Fibroblast of lung (primary cell): Measurements from ENCODE around the gene STX8. TPM values are rescaled to one million over a fixed set of nuclear protein-coding genes. Genes with fewer than 3 reads are reported as not detected.

Source experiments
- DNase-seq, 2 donors: peaks; one replicate each; pipeline versions ENCODE4 v3.0.0 to v3.0.0-alpha.2; 2010; ENCODE audit warnings: low read depth in 2 of 2
- H2AFZ ChIP-seq: 2 replicates; pipeline ENCODE4 v1.5.1; 2012; ENCODE audit warnings: low read length, control low read depth, inconsistent platforms
- H3K27ac ChIP-seq: 2 replicates; pipeline ENCODE4 v1.5.1; 2011; ENCODE audit warnings: low read length, control low read depth; ENCODE audit not compliant: insufficient read depth
- H3K27me3 ChIP-seq: 2 replicates; pipeline ENCODE4 v1.5.1; 2011; ENCODE audit warnings: mild to moderate bottlenecking, low read length; ENCODE audit not compliant: control insufficient read depth, insufficient read depth
- H3K36me3 ChIP-seq: 2 replicates; pipeline ENCODE4 v1.5.1; 2011; ENCODE audit warnings: low read length; ENCODE audit not compliant: control insufficient read depth, insufficient read depth
- H3K4me1 ChIP-seq: 2 replicates; pipeline ENCODE4 v1.5.1; 2011; ENCODE audit warnings: low read length; ENCODE audit not compliant: control insufficient read depth, insufficient read depth; ENCODE audit errors: extremely low read depth
- H3K4me2 ChIP-seq: 2 replicates; pipeline ENCODE4 v1.5.1; 2011; ENCODE audit warnings: low read length, control low read depth; ENCODE audit not compliant: insufficient read depth; ENCODE audit errors: extremely low read depth
- H3K4me3 ChIP-seq, 4 experiments: fragments of 200-600 bp in 1 of 4; sonication (generic) in 1 of 4; replicated peaks in 1 of 4; 2 replicates each; pipeline ENCODE4 v1.5.1; 2011 to 2016; ENCODE audit warnings: low read length in 4 of 4, low read depth in 3 of 4, mild to moderate bottlenecking in 3 of 4, control low read depth in 2 of 4, inconsistent platforms in 1 of 4, mixed read lengths in 1 of 4; ENCODE audit not compliant: insufficient read depth in 1 of 4; ENCODE audit errors: control extremely low read depth in 1 of 4
- H3K79me2 ChIP-seq: 2 replicates; pipeline ENCODE4 v1.5.1; 2012; ENCODE audit warnings: mild to moderate bottlenecking, low read length, inconsistent platforms; ENCODE audit not compliant: control insufficient read depth, insufficient read depth
- H3K9ac ChIP-seq: 2 replicates; pipeline ENCODE4 v1.5.1; 2011; ENCODE audit warnings: mild to moderate bottlenecking, low read length, control low read depth; ENCODE audit not compliant: insufficient read depth
- H3K9me3 ChIP-seq: 2 replicates; pipeline ENCODE4 v1.5.1; 2012; ENCODE audit warnings: low read depth, low read length; ENCODE audit not compliant: control insufficient read depth, insufficient read depth
- H4K20me1 ChIP-seq: 2 replicates; pipeline ENCODE4 v1.5.1; 2011; ENCODE audit warnings: low read length; ENCODE audit not compliant: control insufficient read depth, insufficient read depth; ENCODE audit errors: extremely low read depth
- CTCF ChIP-seq, 2 donors: IDR thresholded peaks in 1 of 2; conservative IDR thresholded peaks in 1 of 2; 1 replicate in 1 of 2; 2 replicates in 1 of 2; pipeline ENCODE4 v1.5.1; 2011 to 2012; ENCODE audit warnings: low read length in 2 of 2, control low read depth in 1 of 2, inconsistent platforms in 1 of 2, low read depth in 1 of 2, mild to moderate bottlenecking in 1 of 2
- EZH2 ChIP-seq: IDR thresholded peaks from 2 replicates; pipeline ENCODE4 v1.5.1; 2012; ENCODE audit warnings: low read length, control low read depth, mild to moderate bottlenecking; ENCODE audit errors: missing control alignments
- polyA plus RNA-seq, 2 donors: library from polyadenylated mRNA; depleted of rRNA in 1 of 2; stranded (reverse) in 1 of 2; unstranded in 1 of 2; fragments of >200 nt; gene quantifications; 2 replicates each; pipeline ENCODE4 v1.2.1, GENCODE V29; 2011 to 2012; ENCODE audit warnings: missing spikeins in 1 of 2
- total RNA-seq: library from RNA; depleted of rRNA; stranded (reverse); fragments of >200 nt; gene quantifications from 2 replicates; pipeline ENCODE4 v1.2.1, GENCODE V29; 2014

Gene STX8
- total and polyA plus RNA-seq, 2 donors (not counting 1 experiment from before 2014, with no cell fraction given): 84.7 to 128 TPM

GRCh38 chr17:9234389-9234945, 341.2 kb downstream of the STX8 start:
- no peak for TF ChIP-seq CTCF (conservative IDR thresholded peaks at IDR 0.05 in 1 of 2, IDR thresholded peaks at IDR 0.05 in 1 of 2; ENCODE audit: low read depth in 1 of 2, low read length in 2 of 2)
- TF ChIP-seq EZH2: no peak
- no peak overlapping the region for H3K9ac ChIP-seq
- no peaks in the 10 kb centered on the region for H3K27me3 ChIP-seq
- H3K36me3 ChIP-seq: no peaks in the 10 kb centered on the region
- no peaks in the 10 kb centered on the region for H3K9me3 ChIP-seq
- H2AFZ ChIP-seq: no peak overlapping the region
- no peaks in the 10 kb centered on the region for H3K4me1 ChIP-seq
- no peak overlapping the region for H3K4me3 ChIP-seq
- DNase-seq: no peak
- no peak overlapping the region for H3K27ac ChIP-seq
- no peaks in the 10 kb centered on the region for H3K79me2 ChIP-seq
- H3K4me2 ChIP-seq: no peak overlapping the region
- H4K20me1 ChIP-seq: no peaks in the 10 kb centered on the region

- Histone ChIP-seq H4K20me1 (no peaks in the 10 kb centered on the region), H3K36me3 (no peaks in the 10 kb centered on the region), H3K27me3 (no peaks in the 10 kb centered on the region), H3K4me1 (peaks cover 2% of the 10 kb centered on the region), H3K9ac (no peak overlapping the region), H2AFZ (no peak overlapping the region), H3K27ac (no peak overlapping the region), H3K4me2 (no peak overlapping the region), H3K4me3 (no peak overlapping the region), H3K9me3 (no peaks in the 10 kb centered on the region), H3K79me2 (no peaks in the 10 kb centered on the region)
- no peak for DNase-seq
- TF ChIP-seq CTCF (conservative IDR thresholded peaks at IDR 0.05 in 1 of 2, IDR thresholded peaks at IDR 0.05 in 1 of 2; ENCODE audit: low read depth in 1 of 2, low read length in 2 of 2): no peak
- TF ChIP-seq EZH2: no peak
Measured at GRCh38 chr17:9233761-9234160, 341.9 kb downstream of the STX8 start.

GRCh38 chr17:9233271-9233599, 342.4 kb downstream of the STX8 start:
- Histone ChIP-seq H3K9me3 (no peaks in the 10 kb centered on the region), H3K36me3 (no peaks in the 10 kb centered on the region), H3K4me2 (no peak overlapping the region), H3K9ac (no peak overlapping the region), H2AFZ (no peak overlapping the region), H3K79me2 (no peaks in the 10 kb centered on the region), H3K4me3 (no peak overlapping the region), H3K4me1 (peaks cover 2% of the 10 kb centered on the region), H3K27ac (no peak overlapping the region), H4K20me1 (no peaks in the 10 kb centered on the region), H3K27me3 (no peaks in the 10 kb centered on the region)
- TF ChIP-seq EZH2: no peak
- TF ChIP-seq CTCF (conservative IDR thresholded peaks at IDR 0.05 in 1 of 2, IDR thresholded peaks at IDR 0.05 in 1 of 2; ENCODE audit: low read depth in 1 of 2, low read length in 2 of 2): no peak
- DNase-seq: no peak
